ENCODE data around the gene PHF20. TPM values are rescaled to one million over a fixed set of nuclear protein-coding genes. Genes with fewer than 3 reads are reported as not detected.

The PHF20 gene
- total RNA-seq, 1 donor from 2014 or later = 53.0 TPM

DNA sequence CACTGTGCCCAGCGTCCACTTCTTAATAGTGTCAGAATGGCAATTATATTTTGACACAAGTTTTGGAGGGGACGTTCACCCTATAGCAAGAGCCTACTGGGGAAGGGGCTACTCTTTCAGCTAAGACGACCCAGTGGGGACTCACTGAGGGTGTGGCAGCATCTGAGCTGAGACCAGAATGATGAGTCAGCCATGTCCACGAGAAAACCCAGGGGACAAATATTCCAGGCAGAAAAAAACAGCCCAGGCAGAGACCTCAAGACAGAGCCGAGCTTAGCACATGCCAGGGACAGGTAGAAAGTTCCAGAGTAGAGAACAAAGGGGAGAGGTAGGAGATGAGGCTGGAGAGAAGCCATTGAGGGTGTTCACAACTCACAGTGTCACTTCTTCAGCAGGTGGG, 207.7 kb downstream of the PHF20 start:
- Mint-ChIP-seq H3K27ac (ENCODE audit: unreplicated experiment) (no peak overlapping the region), H3K9me3 (no peaks in the 10 kb centered on the region), H3K36me3 (ENCODE audit: low read depth) (no peaks in the 10 kb centered on the region), H3K27me3 (ENCODE audit: low read depth) (no peaks in the 10 kb centered on the region), H3K4me3 (no peak overlapping the region), H3K4me1 (peaks cover 4% of the 10 kb centered on the region)
- TF ChIP-seq CTCF (conservative IDR thresholded peaks at IDR 0.05) = no peak
- no peak for DNase-seq (ENCODE audit: low read depth, low spot score)

- Mint-ChIP-seq H3K4me1 (peaks cover 4% of the 10 kb centered on the region), H3K27me3 (ENCODE audit: low read depth) (no peaks in the 10 kb centered on the region), H3K36me3 (ENCODE audit: low read depth) (no peaks in the 10 kb centered on the region), H3K4me3 (no peak overlapping the region), H3K27ac (ENCODE audit: unreplicated experiment) (no peak overlapping the region), H3K9me3 (no peaks in the 10 kb centered on the region)
- no peak for DNase-seq (ENCODE audit: low read depth, low spot score)
- TF ChIP-seq CTCF (conservative IDR thresholded peaks at IDR 0.05) = no peak
Observed at GRCh38 chr20:35981969-35982368, 210.2 kb downstream of the PHF20 start.

DNA sequence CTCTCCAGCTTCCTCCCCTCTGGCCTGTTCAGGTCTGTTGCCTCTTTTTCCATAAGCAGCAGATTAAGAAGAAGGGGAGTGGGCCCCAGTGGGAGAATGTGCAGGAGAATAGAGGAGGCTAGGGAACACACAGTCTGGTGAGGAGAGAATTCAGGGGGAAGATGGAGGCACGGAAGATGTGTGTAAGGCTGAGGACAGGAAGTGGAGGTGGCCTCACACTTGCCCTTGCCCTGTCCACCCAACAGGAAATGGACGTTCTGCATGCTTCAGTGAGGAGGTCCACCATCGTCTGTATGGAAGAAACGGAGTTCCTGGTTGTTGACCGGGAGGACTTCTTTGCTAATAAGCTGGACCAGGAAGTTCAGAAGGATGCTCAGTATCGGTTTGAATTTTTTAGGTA, 212.6 kb downstream of the PHF20 start:
- H3K36me3 Mint-ChIP-seq (ENCODE audit: low read depth) = no peaks in the 10 kb centered on the region
- peaks cover 4% of the 10 kb centered on the region for H3K4me1 Mint-ChIP-seq
- no peak overlapping the region for H3K27ac Mint-ChIP-seq (ENCODE audit: unreplicated experiment)
- no peaks in the 10 kb centered on the region for H3K9me3 Mint-ChIP-seq
- no peak for DNase-seq (ENCODE audit: low read depth, low spot score)
- H3K27me3 Mint-ChIP-seq (ENCODE audit: low read depth) = peaks cover 6% of the 10 kb centered on the region
- TF ChIP-seq CTCF (conservative IDR thresholded peaks at IDR 0.05) = no peak
- no peak overlapping the region for H3K4me3 Mint-ChIP-seq

- Mint-ChIP-seq H3K9me3 (no peaks in the 10 kb centered on the region), H3K36me3 (ENCODE audit: low read depth) (no peaks in the 10 kb centered on the region), H3K27me3 (ENCODE audit: low read depth) (peaks cover 9% of the 10 kb centered on the region), H3K4me1 (peaks cover 4% of the 10 kb centered on the region), H3K27ac (ENCODE audit: unreplicated experiment) (no peak overlapping the region), H3K4me3 (no peak overlapping the region)
- TF ChIP-seq CTCF (conservative IDR thresholded peaks at IDR 0.05) = no peak
- DNase-seq (ENCODE audit: low read depth, low spot score) = no peak
Observed at GRCh38 chr20:35985806-35986205, 214.0 kb downstream of the PHF20 start.

GRCh38 chr20:35988910-35989463, 217.2 kb downstream of the PHF20 start:
- no peak overlapping the region for H3K27ac Mint-ChIP-seq (ENCODE audit: unreplicated experiment)

More at GRCh38 chr20:35988910-35989463, 217.2 kb downstream of the PHF20 start:
- Mint-ChIP-seq H3K4me3 (no peak overlapping the region), H3K9me3 (no peaks in the 10 kb centered on the region), H3K4me1 (peaks cover 9% of the 10 kb centered on the region), H3K36me3 (ENCODE audit: low read depth) (no peaks in the 10 kb centered on the region), H3K27me3 (ENCODE audit: low read depth) (peaks cover 15% of the 10 kb centered on the region)
- no peak for DNase-seq (ENCODE audit: low read depth, low spot score)
- TF ChIP-seq CTCF (conservative IDR thresholded peaks at IDR 0.05) = no peak
